AG04450 (cell line): Measurements from ENCODE around the gene PARD3B. TPM values are rescaled to one million over a fixed set of nuclear protein-coding genes. Genes with fewer than 3 reads are reported as not detected.

Experiments used
- CTCF ChIA-PET: fragments of 300-600, 350-600 bp; formaldehyde crosslinking; extraction: SDS; loops from one replicate; lab custom pipeline; 2022; ENCODE audit warnings: antibody characterized with exemption, inconsistent platforms; lab: Charles Lee
- POLR2A ChIA-PET: fragments of 350-600 bp; formaldehyde crosslinking; extraction: SDS; loops from one replicate; lab custom pipeline; 2021; ENCODE audit warnings: antibody characterized with exemption, inconsistent platforms; lab: Yijun Ruan, JAX
- DNase-seq: peaks from one replicate; pipeline ENCODE4 v3.0.0-alpha.2; 2011; ENCODE audit warnings: low read depth, low spot score
- H3K27ac ChIP-seq: one replicate; pipeline ENCODE4 v1.5.1; 2012; ENCODE audit warnings: low read depth, low read length, control low read depth
- H3K27me3 ChIP-seq: one replicate; pipeline ENCODE4 v1.6.0; 2012; ENCODE audit warnings: low read length; ENCODE audit not compliant: control insufficient read depth, insufficient read depth
- H3K4me3 ChIP-seq: 2 replicates; pipeline ENCODE4 v1.5.1; 2011; ENCODE audit warnings: mild to moderate bottlenecking, low read depth, low read length, control low read depth
- H3K9me3 ChIP-seq: 2 replicates; pipeline ENCODE4 v1.5.1; 2012; ENCODE audit warnings: low read length; ENCODE audit not compliant: control insufficient read depth, insufficient read depth
- CTCF ChIP-seq: IDR thresholded peaks from 2 replicates; pipeline ENCODE4 v1.5.1; 2011; ENCODE audit warnings: low read depth, low read length, control low read depth, inconsistent platforms
- polyA plus RNA-seq: library from polyadenylated mRNA; depleted of rRNA; stranded (reverse); fragments of >200 nt; gene quantifications from 2 replicates; pipeline ENCODE4 v1.2.3, GENCODE V29; 2011

PARD3B gene
- polyA plus RNA-seq, 1 experiment: 8.5 TPM

GRCh38 chr2:205377324-205377723 is 832.0 kb downstream of the PARD3B start:
- no peak for TF ChIP-seq CTCF
- H3K9me3 ChIP-seq: no peaks in the 10 kb centered on the region
- no peaks in the 10 kb centered on the region for H3K27me3 ChIP-seq
- ChIA-PET POLR2A (no interaction called here), CTCF (interaction anchor here (0.7 kb wide), 1 partner anchor 302 kb away, joined by 4 read pairs; no protein-coding TSS in a partner anchor)
- no peak overlapping the region for H3K4me3 ChIP-seq
- no peak overlapping the region for H3K27ac ChIP-seq
- DNase-seq: no peak

GRCh38 chr2:205383601-205384000 is 838.3 kb downstream of the PARD3B start:
- no peak for TF ChIP-seq CTCF
- ChIA-PET CTCF (no interaction called here), POLR2A (no interaction called here)
- DNase-seq: no peak
- H3K27ac ChIP-seq: no peak overlapping the region
- H3K9me3 ChIP-seq: no peaks in the 10 kb centered on the region
- H3K4me3 ChIP-seq: no peak overlapping the region
- H3K27me3 ChIP-seq: no peaks in the 10 kb centered on the region

GRCh38 chr2:205386109-205386508 is 840.8 kb downstream of the PARD3B start:
- Histone ChIP-seq H3K4me3 (no peak overlapping the region), H3K27ac (no peak overlapping the region), H3K27me3 (no peaks in the 10 kb centered on the region), H3K9me3 (no peaks in the 10 kb centered on the region)
- no peak for TF ChIP-seq CTCF
- ChIA-PET POLR2A (interaction anchor here (1.2 kb wide), 1 partner anchor 20 kb away, joined by 3 read pairs; no protein-coding TSS in a partner anchor), CTCF (interaction anchor here (0.7 kb wide), 3 partner anchors 15 to 168 kb away, joined by 3 to 4 read pairs (median 4); no protein-coding TSS in a partner anchor)
- DNase-seq: no peak

- no peak overlapping the region for H3K4me3 ChIP-seq
- no peaks in the 10 kb centered on the region for H3K9me3 ChIP-seq
- TF ChIP-seq CTCF: no peak
- ChIA-PET CTCF (interaction anchor here (0.6 kb wide), 1 partner anchor 1067 kb away, joined by 3 read pairs; no protein-coding TSS in a partner anchor), POLR2A (no interaction called here)
- no peaks in the 10 kb centered on the region for H3K27me3 ChIP-seq
- DNase-seq: no peak
- H3K27ac ChIP-seq: no peak overlapping the region
Measured at GRCh38 chr2:205387350-205388055, 842.2 kb downstream of the PARD3B start.

GRCh38 chr2:205390866-205391265 is 845.6 kb downstream of the PARD3B start:
- no peak for TF ChIP-seq CTCF
- ChIA-PET CTCF (interaction anchor here (1.2 kb wide), 1 partner anchor 15 kb away, joined by 5 read pairs; no protein-coding TSS in a partner anchor), POLR2A (no interaction called here)
- no peaks in the 10 kb centered on the region for H3K9me3 ChIP-seq
- H3K4me3 ChIP-seq: no peak overlapping the region
- H3K27ac ChIP-seq: no peak overlapping the region
- H3K27me3 ChIP-seq: no peaks in the 10 kb centered on the region
- DNase-seq: no peak
